Measurements from ENCODE around the gene PRDM16. TPM values are rescaled to one million over a fixed set of nuclear protein-coding genes. Genes with fewer than 3 reads are reported as not detected.
A peak's percentile ranks its signal among the peaks of the same experiment; 100 is the strongest.

PRDM16 gene
- total and polyA plus RNA-seq, 2 of the 13 experiments (the other 11 are each of a cell fraction or from before 2014, with no cell fraction given) = 0.15 to 0.81 TPM

- TF ChIP-seq BRD4 (CRISPR knock-in tag; IDR thresholded peaks at IDR 0.05) (no peak), ZNF615 (CRISPR knock-in tag; IDR thresholded peaks at IDR 0.05; ENCODE audit: borderline replicate concordance) (no peak), SNAPC4 (CRISPR knock-in tag; IDR thresholded peaks at IDR 0.05) (no peak), KAT8 (CRISPR knock-in tag; IDR thresholded peaks at IDR 0.05) (no peak), KLF15 (CRISPR knock-in tag; IDR thresholded peaks at IDR 0.05; ENCODE audit: borderline replicate concordance) (no peak), TFDP1 (CRISPR knock-in tag; IDR thresholded peaks at IDR 0.05; ENCODE audit: borderline replicate concordance) (no peak; the same call in 1 of the 2 replicates), RXRA (CRISPR knock-in tag; IDR thresholded peaks at IDR 0.05) (peak; percentile 43; the same call in 1 of the 2 replicates), FIP1L1 (IDR thresholded peaks at IDR 0.05; ENCODE audit: borderline replicate concordance, insufficient read depth, low read depth, low read length) (0 out of 2 replicates have a peak, but pooled peaks have one; percentile 44), ZNF543 (CRISPR knock-in tag; IDR thresholded peaks at IDR 0.05) (no peak), ZNF773 (CRISPR knock-in tag; IDR thresholded peaks at IDR 0.05; ENCODE audit: borderline replicate concordance) (no peak), ZNF441 (CRISPR knock-in tag; IDR thresholded peaks at IDR 0.05; ENCODE audit: borderline replicate concordance) (no peak), NR2F6 (IDR thresholded peaks at IDR 0.05) (peak; percentile 45; the same call in 1 of the 2 replicates), NR2F6 (CRISPR knock-in tag; IDR thresholded peaks at IDR 0.05) (no peak), PHF5A (CRISPR knock-in tag; IDR thresholded peaks at IDR 0.05; ENCODE audit: low read depth, unreplicated experiment) (no peak), GPBP1L1 (CRISPR knock-in tag; IDR thresholded peaks at IDR 0.05) (no peak), RBM22 (optimal IDR thresholded peaks at IDR 0.05; ENCODE audit: low read length) (no peak), CBX1 (IDR thresholded peaks at IDR 0.05; ENCODE audit: low read depth) (no peak), XBP1 (CRISPR knock-in tag; IDR thresholded peaks at IDR 0.05) (no peak)
- TF ChIP-seq, protein P1, sequence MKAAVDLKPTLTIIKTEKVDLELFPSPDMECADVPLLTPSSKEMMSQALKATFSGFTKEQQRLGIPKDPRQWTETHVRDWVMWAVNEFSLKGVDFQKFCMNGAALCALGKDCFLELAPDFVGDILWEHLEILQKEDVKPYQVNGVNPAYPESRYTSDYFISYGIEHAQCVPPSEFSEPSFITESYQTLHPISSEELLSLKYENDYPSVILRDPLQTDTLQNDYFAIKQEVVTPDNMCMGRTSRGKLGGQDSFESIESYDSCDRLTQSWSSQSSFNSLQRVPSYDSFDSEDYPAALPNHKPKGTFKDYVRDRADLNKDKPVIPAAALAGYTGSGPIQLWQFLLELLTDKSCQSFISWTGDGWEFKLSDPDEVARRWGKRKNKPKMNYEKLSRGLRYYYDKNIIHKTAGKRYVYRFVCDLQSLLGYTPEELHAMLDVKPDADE (CRISPR knock-in tag; IDR thresholded peaks at IDR 0.05) = no peak
- TF ChIP-seq, protein P2, sequence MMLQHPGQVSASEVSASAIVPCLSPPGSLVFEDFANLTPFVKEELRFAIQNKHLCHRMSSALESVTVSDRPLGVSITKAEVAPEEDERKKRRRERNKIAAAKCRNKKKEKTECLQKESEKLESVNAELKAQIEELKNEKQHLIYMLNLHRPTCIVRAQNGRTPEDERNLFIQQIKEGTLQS (CRISPR knock-in tag; IDR thresholded peaks at IDR 0.05) = 0 out of 2 replicates have a peak, but pooled peaks have one; percentile 14
Observed at GRCh38 chr1:3292051-3292722, 223.2 kb downstream of the PRDM16 start (continued).
